GM12872 (cell line): ENCODE measurements around the gene PLCD1.
A peak's percentile ranks its signal among the peaks of the same experiment; 100 is the strongest.

Experiments
- TF ChIP-seq, protein P1 (sequence below): IDR thresholded peaks from 3 replicates; pipeline ENCODE4 v1.5.1; 2011; ENCODE audit warnings: low read depth, mild to moderate bottlenecking, low read length, moderate library complexity; ENCODE audit not compliant: insufficient read depth

Gene PLCD1

DNA sequence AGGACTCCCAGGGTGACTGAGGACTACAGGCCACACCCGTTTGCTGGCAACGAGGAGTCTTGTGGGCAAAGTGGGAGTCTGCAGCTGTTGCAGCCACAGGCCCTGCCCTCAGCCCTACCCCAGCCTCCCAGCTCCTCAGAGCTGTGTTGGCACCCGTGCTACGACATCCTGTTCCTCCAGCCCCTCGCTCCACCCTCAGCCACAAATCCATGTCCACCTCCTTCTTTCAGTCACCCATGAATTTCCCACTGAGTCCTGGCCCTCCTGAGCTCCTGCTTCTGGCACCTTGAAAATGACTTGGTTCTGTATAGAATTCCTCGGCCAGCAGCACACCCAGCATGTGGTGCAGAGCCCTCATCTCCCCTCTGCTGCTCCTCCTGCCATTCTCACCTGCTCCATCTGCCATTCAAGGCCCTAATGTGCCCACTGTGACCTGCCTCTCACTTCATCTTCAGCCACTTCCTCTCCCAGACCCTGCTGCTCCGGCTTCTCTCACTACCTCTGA lies 59.8 kb downstream of the PLCD1 start:
- TF ChIP-seq, protein P1, sequence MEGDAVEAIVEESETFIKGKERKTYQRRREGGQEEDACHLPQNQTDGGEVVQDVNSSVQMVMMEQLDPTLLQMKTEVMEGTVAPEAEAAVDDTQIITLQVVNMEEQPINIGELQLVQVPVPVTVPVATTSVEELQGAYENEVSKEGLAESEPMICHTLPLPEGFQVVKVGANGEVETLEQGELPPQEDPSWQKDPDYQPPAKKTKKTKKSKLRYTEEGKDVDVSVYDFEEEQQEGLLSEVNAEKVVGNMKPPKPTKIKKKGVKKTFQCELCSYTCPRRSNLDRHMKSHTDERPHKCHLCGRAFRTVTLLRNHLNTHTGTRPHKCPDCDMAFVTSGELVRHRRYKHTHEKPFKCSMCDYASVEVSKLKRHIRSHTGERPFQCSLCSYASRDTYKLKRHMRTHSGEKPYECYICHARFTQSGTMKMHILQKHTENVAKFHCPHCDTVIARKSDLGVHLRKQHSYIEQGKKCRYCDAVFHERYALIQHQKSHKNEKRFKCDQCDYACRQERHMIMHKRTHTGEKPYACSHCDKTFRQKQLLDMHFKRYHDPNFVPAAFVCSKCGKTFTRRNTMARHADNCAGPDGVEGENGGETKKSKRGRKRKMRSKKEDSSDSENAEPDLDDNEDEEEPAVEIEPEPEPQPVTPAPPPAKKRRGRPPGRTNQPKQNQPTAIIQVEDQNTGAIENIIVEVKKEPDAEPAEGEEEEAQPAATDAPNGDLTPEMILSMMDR = no peak

DNA sequence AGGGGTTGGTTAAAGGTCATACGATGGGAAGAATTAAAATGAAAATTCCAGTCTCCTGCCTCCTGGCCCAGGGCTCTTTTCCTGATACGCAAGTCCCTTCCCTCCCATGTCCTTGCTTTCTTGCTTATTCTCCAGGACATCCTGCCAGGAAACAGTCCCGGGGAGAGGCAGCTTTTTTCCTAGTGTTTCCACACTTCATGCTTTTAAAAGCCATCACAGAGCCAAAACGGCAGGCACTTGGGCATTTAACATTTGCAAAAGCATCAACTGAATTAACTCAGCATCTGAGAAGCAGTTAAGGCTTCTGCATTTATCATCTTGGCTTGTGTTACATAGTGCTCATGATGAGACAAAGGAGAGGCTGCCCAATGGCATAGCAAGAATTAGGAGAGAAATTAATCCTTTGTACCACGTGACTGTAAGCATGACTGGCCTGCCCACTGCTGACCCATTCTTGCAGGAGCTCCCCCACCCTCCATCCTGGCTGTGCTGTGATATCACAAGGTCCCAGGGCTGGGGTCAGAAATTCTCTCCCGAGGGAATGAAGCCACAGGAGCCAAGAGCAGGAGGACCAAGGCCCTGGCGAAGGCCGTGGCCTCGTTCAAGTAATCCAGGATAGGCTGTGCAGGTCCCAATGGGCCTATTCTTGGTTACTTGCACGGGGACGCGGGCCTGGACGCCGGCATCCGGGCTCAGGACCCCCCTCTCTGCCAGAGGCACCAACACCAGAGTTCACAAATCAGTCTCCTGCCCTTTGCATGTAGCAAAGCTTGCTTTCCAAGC lies 60.4 kb downstream of the PLCD1 start:
- TF ChIP-seq, protein P1 = no peak

DNA sequence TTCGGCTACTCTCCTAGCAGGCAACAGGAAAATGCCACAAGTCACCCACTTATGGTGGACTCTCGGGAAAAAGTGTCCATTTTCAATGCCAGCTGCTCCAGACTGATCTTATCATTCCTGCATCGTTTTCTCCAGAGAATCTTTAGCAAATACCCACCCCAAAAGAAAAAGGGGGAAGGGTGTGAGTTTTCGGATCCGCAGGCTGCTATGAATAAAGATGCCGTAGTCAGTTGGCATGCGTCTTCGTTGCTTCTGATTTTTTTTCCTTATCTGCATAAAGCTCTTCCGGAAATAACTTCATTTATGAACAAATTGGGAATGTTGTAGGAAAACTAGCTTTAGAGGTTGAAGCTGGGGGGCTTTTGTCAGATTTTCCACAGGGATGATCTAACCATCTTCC lies 61.2 kb downstream of the PLCD1 start:
- TF ChIP-seq, protein P1 = no peak

DNA sequence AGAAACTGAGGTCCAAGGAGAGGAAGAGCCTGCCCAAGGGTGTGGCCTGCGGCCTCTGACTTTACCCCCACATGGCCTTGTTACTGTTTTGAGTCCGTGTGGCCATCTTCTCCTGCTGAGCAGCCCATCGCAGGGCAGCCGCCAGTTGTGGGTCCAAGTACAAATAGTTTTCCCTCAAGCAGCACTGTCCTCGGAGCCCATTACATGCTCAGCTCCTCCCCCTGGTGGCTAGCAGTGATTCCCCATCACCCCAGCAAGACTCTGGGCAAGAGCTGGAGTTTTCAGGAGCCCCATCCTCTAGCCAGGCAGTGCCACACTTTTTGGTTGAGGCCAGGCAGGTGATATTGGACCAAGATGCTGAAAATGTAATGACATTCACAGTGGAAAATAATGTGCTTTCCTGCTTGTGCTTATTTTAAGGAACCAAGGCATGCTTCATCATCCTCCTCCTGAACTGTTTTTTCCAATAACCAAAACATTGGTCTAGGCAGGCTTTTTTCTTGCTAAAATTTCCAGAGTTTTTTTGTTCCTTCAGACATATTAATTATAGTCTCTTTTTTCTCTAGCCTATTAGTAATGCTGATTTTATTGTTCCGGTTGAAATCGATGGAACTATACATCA lies 62.1 kb downstream of the PLCD1 start:
- TF ChIP-seq, protein P1 = peak; percentile 94

DNA sequence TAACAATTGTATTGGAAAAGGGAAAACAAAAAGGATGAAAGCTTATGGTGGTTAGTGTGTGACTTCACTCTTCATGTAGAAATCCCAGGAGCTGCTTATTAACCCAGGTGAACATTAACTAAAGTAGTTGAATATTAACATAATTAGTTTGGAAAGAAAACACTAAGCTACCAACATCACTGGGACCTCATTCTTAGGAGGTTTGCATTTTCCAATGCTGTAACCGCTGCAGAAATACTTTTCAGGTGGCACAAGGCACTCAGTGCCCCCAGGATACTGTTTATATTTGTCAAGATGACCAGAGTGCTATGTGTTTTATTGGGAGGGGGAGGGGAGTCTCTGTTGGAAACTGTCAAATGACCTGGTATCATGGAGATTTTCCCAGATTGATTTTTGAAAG lies 64.7 kb downstream of the PLCD1 start:
- TF ChIP-seq, protein P1 = no peak

DNA sequence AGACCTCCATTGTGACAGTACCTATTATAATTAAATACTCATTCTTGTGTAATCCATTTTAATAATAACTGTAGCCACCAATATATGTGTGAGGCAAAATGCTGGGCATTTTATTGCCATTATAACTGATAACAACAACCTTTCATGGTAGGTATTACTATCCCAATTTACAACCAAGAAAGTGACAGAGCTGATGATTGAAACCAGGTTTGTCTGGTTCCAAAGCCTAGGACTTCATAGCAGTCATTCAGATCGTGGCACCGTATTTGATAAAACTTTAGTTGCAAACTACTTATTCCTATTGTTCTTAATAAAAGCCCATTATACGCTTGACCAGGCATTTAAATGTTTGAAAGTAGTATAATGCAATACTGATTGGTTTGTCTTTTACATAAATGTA lies 65.3 kb downstream of the PLCD1 start:
- TF ChIP-seq, protein P1 = no peak

DNA sequence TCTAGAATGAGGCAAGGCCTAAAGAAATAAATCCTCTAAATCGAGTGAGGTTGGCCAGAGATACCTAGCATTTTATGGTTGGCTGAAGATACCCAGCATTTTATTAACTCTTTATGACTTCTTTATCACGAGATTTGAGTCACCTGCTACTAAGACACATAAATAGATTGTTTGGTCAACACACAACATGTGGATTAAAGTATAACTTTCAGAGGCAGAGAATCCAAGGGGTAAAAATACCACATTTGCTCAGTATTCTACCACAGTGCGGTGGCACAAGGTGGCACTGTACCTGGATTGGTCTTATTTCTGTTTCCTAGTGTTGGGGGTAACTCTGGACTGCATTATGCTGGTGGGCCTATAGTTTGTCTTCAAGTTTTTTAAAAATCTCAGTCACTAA lies 65.8 kb downstream of the PLCD1 start:
- TF ChIP-seq, protein P1 = no peak
